Epithelial cell of prostate (primary cell): ENCODE results near the gene NCOA1.
"Not testable (repeated sequence)": the region's sequence is repeated elsewhere in the genome, so short reads cannot be mapped to it uniquely, and the experiment has no call there.

Source experiments
- DNase-seq: peaks from one replicate; pipeline ENCODE4 v3.0.0-alpha.2; 2011; ENCODE audit warnings: low read depth, low spot score
- H3K27ac ChIP-seq: fragments of 450-650 bp; 2 replicates; pipeline ENCODE4 v1.5.1; 2017; ENCODE audit warnings: mild to moderate bottlenecking

NCOA1 gene

GRCh38 chr2:24675338-24675737 lies 184.3 kb downstream of the NCOA1 start:
- no peak for DNase-seq
- H3K27ac ChIP-seq: no peak overlapping the region

GRCh38 chr2:24676493-24676892 lies 185.4 kb downstream of the NCOA1 start:
- no peak overlapping the region for H3K27ac ChIP-seq
- DNase-seq: no peak

GRCh38 chr2:24678066-24678465 lies 187.0 kb downstream of the NCOA1 start:
- not testable (repeated sequence) for H3K27ac ChIP-seq, DNase-seq

GRCh38 chr2:24680196-24680595 lies 189.1 kb downstream of the NCOA1 start:
- H3K27ac ChIP-seq: no peak overlapping the region
- no peak for DNase-seq

- H3K27ac ChIP-seq: no peak overlapping the region
Observed at GRCh38 chr2:24682304-24682703, 191.2 kb downstream of the NCOA1 start.

GRCh38 chr2:24683408-24683807 lies 192.4 kb downstream of the NCOA1 start:
- H3K27ac ChIP-seq: no peak overlapping the region
- DNase-seq: no peak

More at GRCh38 chr2:24682304-24682703, 191.2 kb downstream of the NCOA1 start:
- DNase-seq: no peak

- no peak for DNase-seq
- H3K27ac ChIP-seq: no peak overlapping the region
Observed at GRCh38 chr2:24690524-24690923, 199.5 kb downstream of the NCOA1 start.

- no peak overlapping the region for H3K27ac ChIP-seq
- no peak for DNase-seq
Observed at GRCh38 chr2:24691806-24692205, 200.8 kb downstream of the NCOA1 start.

- no peak for DNase-seq
- no peak overlapping the region for H3K27ac ChIP-seq
Observed at GRCh38 chr2:24697792-24698191, 206.7 kb downstream of the NCOA1 start.

- H3K27ac ChIP-seq: peak overlapping the region; percentile 16
- DNase-seq: peak; percentile 64
Observed at GRCh38 chr2:24702800-24703199, 211.7 kb downstream of the NCOA1 start.

GRCh38 chr2:24704692-24705091 lies 213.6 kb downstream of the NCOA1 start:
- DNase-seq: no peak
- H3K27ac ChIP-seq: no peak overlapping the region

GRCh38 chr2:24707143-24707542 lies 216.1 kb downstream of the NCOA1 start:
- no peak overlapping the region for H3K27ac ChIP-seq
- DNase-seq: no peak

- DNase-seq: no peak
- no peak overlapping the region for H3K27ac ChIP-seq
Observed at GRCh38 chr2:24708537-24709152, 217.6 kb downstream of the NCOA1 start.

- no peak for DNase-seq
- no peak overlapping the region for H3K27ac ChIP-seq
Observed at GRCh38 chr2:24710806-24711205, 219.8 kb downstream of the NCOA1 start.

- DNase-seq: no peak
- no peak overlapping the region for H3K27ac ChIP-seq
Observed at GRCh38 chr2:24711865-24712264, 220.8 kb downstream of the NCOA1 start.

- H3K27ac ChIP-seq: no peak overlapping the region
- DNase-seq: no peak
Observed at GRCh38 chr2:24712296-24712695, 221.2 kb downstream of the NCOA1 start.

- DNase-seq: no peak
- no peak overlapping the region for H3K27ac ChIP-seq
Observed at GRCh38 chr2:24717263-24717951, 226.4 kb downstream of the NCOA1 start.

- H3K27ac ChIP-seq: no peak overlapping the region
- DNase-seq: no peak
Observed at GRCh38 chr2:24720310-24720709, 229.3 kb downstream of the NCOA1 start.

- H3K27ac ChIP-seq: no peak overlapping the region
- DNase-seq: no peak
Observed at GRCh38 chr2:24721470-24721869, 230.4 kb downstream of the NCOA1 start.

- no peak overlapping the region for H3K27ac ChIP-seq
- DNase-seq: no peak
Observed at GRCh38 chr2:24722141-24722790, 231.2 kb downstream of the NCOA1 start.

- no peak for DNase-seq
- H3K27ac ChIP-seq: no peak overlapping the region
Observed at GRCh38 chr2:24723191-24723590, 232.1 kb downstream of the NCOA1 start.

GRCh38 chr2:24723665-24724064 lies 232.6 kb downstream of the NCOA1 start:
- no peak for DNase-seq
- H3K27ac ChIP-seq: no peak overlapping the region
